GM15510 (cell line): ENCODE results near the gene YEATS2.
A peak's percentile ranks its signal among the peaks of the same experiment; 100 is the strongest.

Experiments
- POLR2A ChIP-seq: IDR thresholded peaks from 3 replicates; pipeline ENCODE4 v1.6.1; 2011; ENCODE audit warnings: borderline replicate concordance; ENCODE audit not compliant: insufficient read length; ENCODE audit errors: extremely low read depth

The YEATS2 gene

DNA sequence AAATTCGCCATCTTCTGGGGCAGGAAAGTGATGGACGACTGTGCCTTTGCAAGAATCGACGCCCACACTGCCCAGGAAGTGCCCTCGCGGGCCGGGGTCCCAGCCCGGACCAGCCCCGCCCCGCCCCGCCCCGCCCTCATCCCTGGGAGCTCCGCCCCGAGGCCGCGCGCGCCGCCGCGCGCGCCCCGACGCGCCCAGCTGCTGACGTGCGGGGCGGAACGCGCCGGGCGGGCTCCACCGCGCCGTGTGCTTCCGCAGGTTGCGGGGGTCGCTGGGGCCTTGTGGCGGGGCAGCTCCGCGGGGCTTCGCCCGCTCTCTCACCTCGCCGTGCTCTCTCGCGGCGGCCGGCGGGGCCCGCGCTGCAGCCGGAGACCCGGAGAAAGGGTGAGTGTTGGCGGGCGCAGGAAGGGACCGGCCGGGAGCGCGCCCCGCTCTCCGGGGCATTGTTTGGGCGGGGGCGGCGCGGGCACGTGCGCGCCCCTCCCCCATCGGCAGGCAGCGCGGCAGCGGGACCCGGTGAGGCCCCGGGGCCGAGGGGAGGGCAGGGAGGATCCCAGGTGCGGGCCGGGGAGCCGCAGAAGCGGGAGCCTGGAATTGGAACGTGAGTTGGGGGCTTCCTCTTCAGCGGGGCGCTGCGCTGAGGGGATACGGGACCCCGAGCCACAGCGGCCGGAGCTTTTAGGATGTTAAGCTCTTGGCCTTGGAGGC lies at the start of gene YEATS2:
Gene YEATS2, plus strand, starts transcription at position 188 of the 708 bp plus-strand sequence. CDS start 17,366 bp downstream, outside the sequence.
- peak; percentile 85 for TF ChIP-seq POLR2A

- TF ChIP-seq POLR2A = no peak
These were observed 47.0 kb upstream of the YEATS2 start for GRCh38 chr3:183650554-183650953.

DNA sequence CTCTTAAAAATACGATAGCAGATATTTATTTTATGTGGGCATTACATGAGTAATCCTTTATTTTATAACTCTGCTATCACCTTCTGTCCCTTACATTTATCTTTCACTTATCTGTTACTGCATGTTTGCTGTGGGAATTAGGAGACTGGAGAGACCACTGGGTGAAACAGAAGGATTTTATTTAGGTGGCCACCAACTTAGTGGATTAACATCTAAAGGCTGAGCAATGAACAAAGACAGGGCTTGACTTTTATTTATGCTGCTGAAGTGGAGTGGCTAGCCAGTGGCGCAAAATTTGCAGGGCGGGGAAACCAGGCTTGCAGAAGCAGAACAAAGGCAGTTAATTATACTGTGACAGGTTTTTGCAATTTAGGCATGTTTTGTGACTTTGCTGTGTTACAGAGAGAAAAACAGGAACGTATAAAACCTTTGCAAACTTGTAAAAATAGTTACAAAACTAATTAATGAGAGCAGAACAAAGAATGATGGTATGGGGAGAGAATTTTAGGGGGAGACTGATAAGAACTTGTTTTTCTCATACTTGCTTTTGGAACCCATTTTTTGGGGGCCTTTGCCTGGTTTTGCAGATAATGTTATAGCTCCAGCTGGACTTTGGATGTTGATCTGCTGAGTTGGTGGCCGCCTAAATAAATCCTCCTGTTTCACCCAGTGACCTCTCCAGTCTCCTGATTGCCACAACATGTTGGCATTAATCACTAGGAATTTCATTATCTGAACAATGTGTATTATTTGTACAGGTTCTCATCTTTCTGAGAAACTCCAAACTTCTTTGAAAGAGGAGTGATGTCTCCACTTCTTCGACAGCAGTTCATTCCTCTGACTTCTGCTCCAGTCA lies 44.2 kb upstream of the YEATS2 start:
- TF ChIP-seq POLR2A = no peak

DNA sequence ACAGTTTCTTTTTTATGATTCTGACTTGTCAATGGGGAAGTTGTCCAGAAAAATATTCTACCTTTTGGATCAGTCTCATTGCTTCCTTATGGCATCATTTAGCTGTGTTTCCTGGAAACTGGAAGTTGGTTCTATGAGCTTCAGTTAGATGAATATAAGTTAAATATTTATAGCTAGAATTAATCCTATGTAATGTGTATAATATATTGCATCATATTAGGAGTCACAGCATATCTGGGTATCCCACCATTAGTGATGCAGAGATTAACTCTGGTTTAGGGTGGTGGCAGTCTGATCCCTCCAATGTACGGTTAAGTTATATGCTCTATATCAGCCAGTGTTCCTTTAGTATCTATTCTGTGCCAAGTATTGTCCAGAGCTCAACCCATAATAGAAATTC lies 42.9 kb upstream of the YEATS2 start:
- no peak for TF ChIP-seq POLR2A

GRCh38 chr3:183662099-183662498 lies 35.5 kb upstream of the YEATS2 start:
- no peak for TF ChIP-seq POLR2A

DNA sequence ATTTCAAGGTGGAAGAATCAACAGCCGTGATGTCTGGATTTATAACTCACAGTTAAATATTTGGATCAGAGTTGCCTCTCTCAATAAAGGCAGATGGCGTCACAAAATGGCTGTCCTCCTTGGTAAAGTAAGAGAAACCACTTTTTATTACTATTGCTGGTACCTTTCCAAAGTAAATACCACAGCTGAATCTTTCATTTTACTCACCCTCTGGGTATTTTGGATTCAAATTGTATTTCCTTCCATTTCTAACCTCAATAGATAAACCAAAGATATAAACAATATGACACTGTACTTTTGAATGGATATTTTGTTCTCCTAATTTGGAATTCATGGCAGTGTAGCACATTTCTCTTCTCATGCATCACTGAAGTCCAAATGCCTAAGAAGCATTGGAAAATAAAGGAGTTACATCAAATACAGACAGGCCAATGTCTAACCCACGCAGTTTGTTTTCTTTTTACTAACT lies 32.6 kb upstream of the YEATS2 start:
- TF ChIP-seq POLR2A = no peak

DNA sequence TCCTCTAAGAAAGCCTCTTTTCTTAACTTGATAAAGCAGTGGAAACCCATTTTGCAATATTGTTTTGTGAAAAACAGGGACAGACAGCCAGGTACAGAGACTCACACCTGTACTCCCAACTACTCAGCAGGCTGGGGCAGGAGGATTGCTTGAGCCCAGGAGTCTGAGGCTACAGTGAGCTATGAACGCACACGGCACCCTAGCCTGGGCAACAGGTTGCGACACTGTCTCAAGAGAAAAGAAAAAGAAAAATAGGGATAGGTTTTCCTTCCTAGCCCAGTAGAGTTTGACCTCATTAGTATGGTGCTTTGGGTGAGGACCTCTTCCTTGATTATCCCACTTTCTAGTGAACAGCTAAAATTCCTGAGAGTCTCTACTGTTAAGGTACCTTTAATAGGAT lies 17.5 kb upstream of the YEATS2 start:
- TF ChIP-seq POLR2A = no peak

- no peak for TF ChIP-seq POLR2A
These were observed 9.9 kb upstream of the YEATS2 start for GRCh38 chr3:183687705-183688104.

DNA sequence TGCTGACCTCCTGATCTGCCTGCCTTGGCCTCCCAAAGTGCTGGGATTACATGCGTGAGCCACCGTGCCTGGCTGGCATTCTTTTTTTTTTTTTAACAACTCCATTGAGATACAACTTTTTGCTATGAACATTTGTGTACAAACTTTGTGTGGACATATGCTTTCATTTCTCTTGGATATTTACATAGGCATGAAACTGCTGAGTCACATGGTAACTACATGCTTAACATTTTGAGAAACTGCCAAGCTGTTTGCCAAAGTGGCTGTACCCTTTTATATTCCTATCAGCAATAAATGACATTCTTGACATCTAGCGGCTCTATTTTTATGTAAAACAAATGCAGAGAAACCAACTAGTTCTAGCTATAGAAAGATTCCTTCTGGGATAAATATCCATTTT lies 8.7 kb upstream of the YEATS2 start:
- TF ChIP-seq POLR2A = no peak

- TF ChIP-seq POLR2A = no peak
These were observed 7.1 kb upstream of the YEATS2 start for GRCh38 chr3:183690402-183690995.

- TF ChIP-seq POLR2A = no peak
These were observed 5.2 kb upstream of the YEATS2 start for GRCh38 chr3:183692436-183692835.

GRCh38 chr3:183695569-183696364 lies 1.8 kb upstream of the YEATS2 start:
- no peak for TF ChIP-seq POLR2A

DNA sequence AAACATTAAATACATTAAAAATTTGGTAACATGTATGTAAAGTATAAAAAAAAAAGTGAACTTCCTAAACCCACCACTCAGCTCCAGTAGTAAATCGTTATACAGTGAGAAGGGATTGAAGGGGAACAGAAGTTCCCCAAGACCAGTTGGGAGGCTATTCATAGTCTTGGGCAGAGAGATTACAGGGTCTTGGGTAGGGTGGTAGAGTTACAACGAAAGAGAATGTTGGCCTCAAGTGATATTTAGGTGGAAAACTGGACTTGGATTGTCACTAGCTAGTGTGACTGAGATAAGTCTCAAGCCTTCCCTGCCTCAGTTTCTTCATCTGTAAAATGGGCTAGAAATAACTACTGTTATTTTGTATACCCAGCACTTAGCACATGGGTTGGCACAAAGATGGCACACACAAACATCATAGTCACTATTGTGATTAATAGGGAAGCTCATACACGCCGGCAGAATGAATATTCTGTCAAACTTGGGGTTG lies 431 bp upstream of the YEATS2 start:
- TF ChIP-seq POLR2A = no peak

DNA sequence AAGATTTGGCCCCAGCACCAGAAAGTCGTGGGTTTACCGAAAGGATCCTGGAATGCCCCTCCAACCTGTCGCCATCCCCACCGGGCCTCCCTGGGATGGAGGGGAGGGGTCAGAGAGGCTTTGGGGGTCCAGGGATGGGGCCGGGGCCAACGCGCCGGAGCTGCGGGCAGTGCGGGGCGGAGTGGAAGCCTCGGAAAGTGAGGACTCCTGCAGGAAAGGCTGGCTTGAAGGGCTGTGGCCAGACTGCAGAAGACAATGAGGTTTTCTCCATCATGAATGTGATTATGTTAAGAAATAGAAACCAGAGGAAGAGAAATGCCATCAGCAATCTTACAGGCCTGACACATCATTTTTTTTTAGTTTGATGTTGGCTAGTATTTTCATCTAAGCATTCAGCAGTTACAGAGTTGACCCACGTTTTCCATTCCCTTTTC lies 738 bp downstream of the YEATS2 start:
- no peak for TF ChIP-seq POLR2A
